ENCODE results near the gene SGTA. TPM values are rescaled to one million over a fixed set of nuclear protein-coding genes. Genes with fewer than 3 reads are reported as not detected.

Gene SGTA
- total RNA-seq, 4 donors from 2014 or later = 37.0 to 66.6 (median 47.5) TPM

DNA sequence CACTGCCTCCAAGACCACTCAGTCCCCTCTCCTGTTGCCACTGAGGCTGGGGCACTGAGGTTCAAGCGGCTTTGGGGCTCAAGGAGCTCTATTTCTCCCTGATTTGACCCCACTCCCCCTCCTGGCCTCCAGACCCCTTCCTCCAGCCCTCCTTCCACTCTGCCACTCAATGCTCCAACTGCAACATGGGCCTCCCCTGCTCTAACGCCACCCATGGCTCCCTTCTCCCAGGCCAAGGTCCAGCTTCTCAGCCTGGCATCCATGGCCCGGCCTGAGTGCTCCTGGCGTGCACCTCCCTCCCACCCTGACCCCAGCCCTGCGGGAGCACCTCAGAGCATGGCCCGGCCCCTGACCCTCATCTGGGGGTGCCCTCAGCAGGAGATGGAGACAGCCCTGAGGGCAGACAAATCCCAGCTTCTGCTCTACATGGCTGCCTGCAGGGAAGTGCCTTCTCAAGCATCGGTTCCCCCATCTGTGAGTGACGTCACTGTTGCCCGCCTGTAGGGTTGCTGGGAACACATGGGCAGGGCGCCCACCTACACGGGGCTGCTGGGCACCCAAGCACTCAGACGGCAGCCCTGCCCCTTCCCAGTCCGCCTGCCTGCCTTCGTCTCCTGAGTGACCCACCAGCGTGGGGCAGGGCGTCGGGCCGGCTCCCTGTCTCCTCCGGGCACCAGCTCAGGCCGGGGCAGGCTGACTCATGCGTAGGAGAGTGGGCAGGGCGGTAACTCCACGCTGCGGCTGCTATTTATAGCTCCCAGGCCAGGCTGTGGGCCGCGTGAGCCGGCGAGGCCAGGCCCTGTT is 60.3 kb downstream of the SGTA start:
- H3K27me3 ChIP-seq = peaks cover 91% of the 10 kb centered on the region
- no peak overlapping the region for H3K4me3 ChIP-seq
- DNase-seq = peak; percentile 35
- H3K9me3 ChIP-seq = no peaks in the 10 kb centered on the region
- in situ Hi-C loops (cut with MboI; ENCODE audit: low pct_ligation_motif_present in 1 of 4, low pct_unique_long_range_greater_than_20kb in 1 of 4, low sequenced_read_pairs in 3 of 4) (no loop called here), intact Hi-C loops (cut with DNase I; ENCODE audit: low total_unique reads) (no loop called here)
- WGBS, 2 donors (ENCODE audit: low coverage in 1 of 2) = 30% methylated on average over 28 of the region's 28 CpGs; no CpG with 5 or more reads in 1 of the 2 donors
- peaks cover 9 to 28% (median 19%) of the 10 kb centered on the region in 4 donors for H3K4me1 ChIP-seq
- peak overlapping the region in 2 of 4 donors; percentile 10 to 14 for H3K27ac ChIP-seq
- H3K36me3 ChIP-seq = no peaks in the 10 kb centered on the region
- no peak for TF ChIP-seq POLR2A (IDR thresholded peaks at IDR 0.05)
- TF ChIP-seq, protein P1, sequence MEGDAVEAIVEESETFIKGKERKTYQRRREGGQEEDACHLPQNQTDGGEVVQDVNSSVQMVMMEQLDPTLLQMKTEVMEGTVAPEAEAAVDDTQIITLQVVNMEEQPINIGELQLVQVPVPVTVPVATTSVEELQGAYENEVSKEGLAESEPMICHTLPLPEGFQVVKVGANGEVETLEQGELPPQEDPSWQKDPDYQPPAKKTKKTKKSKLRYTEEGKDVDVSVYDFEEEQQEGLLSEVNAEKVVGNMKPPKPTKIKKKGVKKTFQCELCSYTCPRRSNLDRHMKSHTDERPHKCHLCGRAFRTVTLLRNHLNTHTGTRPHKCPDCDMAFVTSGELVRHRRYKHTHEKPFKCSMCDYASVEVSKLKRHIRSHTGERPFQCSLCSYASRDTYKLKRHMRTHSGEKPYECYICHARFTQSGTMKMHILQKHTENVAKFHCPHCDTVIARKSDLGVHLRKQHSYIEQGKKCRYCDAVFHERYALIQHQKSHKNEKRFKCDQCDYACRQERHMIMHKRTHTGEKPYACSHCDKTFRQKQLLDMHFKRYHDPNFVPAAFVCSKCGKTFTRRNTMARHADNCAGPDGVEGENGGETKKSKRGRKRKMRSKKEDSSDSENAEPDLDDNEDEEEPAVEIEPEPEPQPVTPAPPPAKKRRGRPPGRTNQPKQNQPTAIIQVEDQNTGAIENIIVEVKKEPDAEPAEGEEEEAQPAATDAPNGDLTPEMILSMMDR (IDR thresholded peaks at IDR 0.05) = no peak
- TF ChIP-seq POLR2AphosphoS5 (IDR thresholded peaks at IDR 0.05) = no peak
- no peak for TF ChIP-seq EP300 (IDR thresholded peaks at IDR 0.05; ENCODE audit: low read depth)

DNA sequence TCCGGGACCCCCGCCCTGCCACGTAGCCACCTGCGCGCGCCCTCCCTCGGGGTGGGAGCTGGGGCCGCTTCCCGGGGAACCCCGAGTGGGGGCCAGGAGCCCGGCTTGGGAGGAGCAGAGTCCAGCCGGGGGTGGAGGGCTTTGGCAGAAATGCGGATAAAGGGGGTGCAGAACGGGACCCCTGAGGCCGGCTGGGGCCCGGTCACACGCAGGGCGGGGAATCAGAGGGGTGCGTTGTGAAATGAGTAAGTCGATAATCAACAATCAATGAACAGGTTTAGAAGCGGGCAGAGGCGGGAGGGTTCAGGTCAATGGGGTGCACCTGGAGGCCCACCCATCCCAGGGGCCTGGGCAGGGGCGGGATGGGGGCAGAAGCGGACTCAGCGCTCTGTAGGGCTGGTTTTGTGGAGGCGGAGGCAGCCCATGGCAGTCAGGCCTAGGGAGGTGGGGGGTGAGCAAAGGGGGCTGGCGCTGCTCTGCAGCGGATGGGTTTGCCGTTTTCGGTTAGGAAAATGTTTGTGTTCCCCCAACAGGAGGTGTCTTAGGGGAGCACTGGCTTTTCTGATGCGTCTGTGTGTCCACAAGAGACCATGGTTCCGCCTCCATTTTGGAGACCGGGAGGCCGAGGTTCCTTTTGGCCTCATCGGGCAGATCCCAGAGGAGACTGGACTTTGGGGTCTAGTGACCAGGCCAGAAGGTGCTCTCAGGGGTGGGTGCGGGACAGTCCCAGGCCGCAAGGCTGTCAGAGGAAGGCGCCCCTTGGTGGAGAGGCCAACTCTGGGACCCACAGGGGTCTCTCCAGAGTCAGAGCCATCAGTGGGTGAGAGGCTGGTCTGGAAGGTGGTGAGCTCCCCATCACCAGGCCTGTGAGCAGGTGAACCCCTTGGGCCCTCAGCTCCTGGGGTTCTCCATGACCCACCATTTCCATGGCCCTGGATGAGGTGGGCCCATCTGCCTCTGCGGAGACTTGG is 61.2 kb downstream of the SGTA start:
- H3K4me3 ChIP-seq = peak overlapping the region in 2 of 4 donors; percentile 19 to 32
- H3K36me3 ChIP-seq = no peaks in the 10 kb centered on the region
- no peaks in the 10 kb centered on the region for H3K9me3 ChIP-seq
- in situ Hi-C loops (cut with MboI; ENCODE audit: low pct_ligation_motif_present in 1 of 4, low pct_unique_long_range_greater_than_20kb in 1 of 4, low sequenced_read_pairs in 3 of 4) (no loop called here), intact Hi-C loops (cut with DNase I; ENCODE audit: low total_unique reads) (no loop called here)
- H3K4me1 ChIP-seq = peaks cover 9 to 28% (median 19%) of the 10 kb centered on the region in 4 donors
- no peak for DNase-seq
- TF ChIP-seq EP300 (IDR thresholded peaks at IDR 0.05; ENCODE audit: low read depth) (no peak), POLR2AphosphoS5 (IDR thresholded peaks at IDR 0.05) (no peak), POLR2A (IDR thresholded peaks at IDR 0.05) (no peak)
- TF ChIP-seq, protein P1 (IDR thresholded peaks at IDR 0.05) = no peak
- H3K27me3 ChIP-seq = peaks cover 85% of the 10 kb centered on the region
- WGBS, 2 donors (ENCODE audit: low coverage in 1 of 2) = 36 to 53% methylated on average over 6 to 38 of the region's 39 CpGs
- no peak overlapping the region for H3K27ac ChIP-seq

DNA sequence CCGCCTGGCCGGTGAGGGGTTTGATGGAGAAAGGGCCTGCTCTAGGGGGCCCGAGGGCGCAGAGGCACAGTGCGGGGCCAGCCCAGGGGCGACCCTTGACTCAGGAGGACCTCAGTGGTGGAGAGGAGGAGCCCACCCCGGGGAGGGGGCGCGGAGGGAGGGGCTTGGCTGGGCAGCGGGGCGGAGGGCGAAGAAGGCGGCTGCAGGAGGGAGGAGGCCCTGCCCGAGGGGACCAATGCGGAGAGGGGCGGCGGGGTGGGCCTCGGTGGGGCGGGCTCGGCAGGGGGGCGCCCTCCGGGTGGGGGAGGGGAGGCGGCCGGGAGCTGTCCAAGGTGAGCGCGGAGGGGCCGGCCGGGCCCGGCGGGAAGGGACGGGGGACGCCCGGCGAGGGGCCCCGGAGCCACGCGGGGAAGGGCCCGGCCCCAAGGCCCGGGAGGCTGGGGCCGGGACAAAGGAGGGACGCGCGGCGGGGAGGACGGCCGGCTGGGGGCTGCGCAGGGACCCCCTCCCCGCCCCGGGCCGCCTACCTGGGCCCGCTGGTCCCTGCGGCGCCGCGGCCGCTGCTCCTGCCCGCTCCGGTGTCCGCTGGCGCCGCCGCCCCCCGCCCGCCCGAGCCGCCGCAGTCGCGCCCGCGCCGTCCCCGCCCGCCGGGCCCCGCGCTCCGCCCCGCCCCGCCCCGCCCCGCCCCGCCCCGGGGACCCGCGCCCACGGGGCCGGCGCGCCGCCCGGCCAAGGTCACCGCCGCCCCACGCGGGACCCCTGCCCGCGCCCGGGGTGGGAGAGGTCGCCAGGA is 62.1 kb downstream of the SGTA start, which contains the start of gene DIRAS1:
Gene DIRAS1 (minus strand): TSS at position 596 of the 793 bp plus-strand sequence. CDS start 3,566 bp downstream, outside the sequence.
- Histone ChIP-seq H3K4me1 (peaks cover 9 to 28% (median 19%) of the 10 kb centered on the region in 4 donors), H3K9me3 (no peaks in the 10 kb centered on the region), H3K27me3 (peaks cover 76% of the 10 kb centered on the region), H3K4me3 (peak within 1 kb of the TSS in 3 of 4 donors; percentile 16 to 45 (median 42)), H3K36me3 (no peaks in the 10 kb centered on the region), H3K27ac (no peak within 1 kb of the TSS)
- intact Hi-C loops (cut with DNase I; ENCODE audit: low total_unique reads) (no loop called here), in situ Hi-C loops (cut with MboI; ENCODE audit: low pct_ligation_motif_present in 1 of 4, low pct_unique_long_range_greater_than_20kb in 1 of 4, low sequenced_read_pairs in 3 of 4) (no loop called here)
- no peak for TF ChIP-seq EP300 (IDR thresholded peaks at IDR 0.05; ENCODE audit: low read depth)
- TF ChIP-seq POLR2AphosphoS5 (IDR thresholded peaks at IDR 0.05) = no peak
- TF ChIP-seq, protein P1 (IDR thresholded peaks at IDR 0.05) = no peak
- no peak for TF ChIP-seq POLR2A (IDR thresholded peaks at IDR 0.05)
- DNase-seq = no peak
- 3% methylated on average over 31 of the region's 100 CpGs; no CpG with 5 or more reads in 1 of the 2 donors for WGBS, 2 donors (ENCODE audit: low coverage in 1 of 2)

Measured in transverse colon (tissue), 4 donors.